CD14-positive monocyte (primary cell): ENCODE measurements around the gene MAFF. TPM values are rescaled to one million over a fixed set of nuclear protein-coding genes. Genes with fewer than 3 reads are reported as not detected.

Source experiments
- DNase-seq, 3 donors: peaks; one replicate each; pipeline ENCODE4 v3.0.0-alpha.2; 2011 to 2022
- H2AFZ ChIP-seq: 2 replicates; pipeline ENCODE4 v1.6.0; 2012; ENCODE audit warnings: mild to moderate bottlenecking, low read depth, low read length, inconsistent platforms; ENCODE audit not compliant: insufficient read depth, poor library complexity, severe bottlenecking
- H3K27ac ChIP-seq, 2 donors: 1 replicate in 1 of 2; 2 replicates in 1 of 2; pipeline ENCODE4 v1.5.1; 2012 to 2013; ENCODE audit warnings: low read length in 2 of 2, control low read depth in 1 of 2, inconsistent platforms in 1 of 2, low read depth in 1 of 2, mild to moderate bottlenecking in 1 of 2
- H3K27me3 ChIP-seq, 2 donors: one replicate each; pipeline versions ENCODE4 v1.6.0 to v1.6.1; 2011 to 2013; ENCODE audit warnings: low read length in 2 of 2; ENCODE audit not compliant: control insufficient read depth in 2 of 2, insufficient read depth in 2 of 2
- H3K36me3 ChIP-seq, 2 donors: replicated peaks in 1 of 2; 1 replicate in 1 of 2; 2 replicates in 1 of 2; pipeline versions ENCODE4 v1.5.1 to v1.6.1; 2012 to 2013; ENCODE audit warnings: low read length in 2 of 2, control low read depth in 1 of 2, inconsistent platforms in 1 of 2, mild to moderate bottlenecking in 1 of 2; ENCODE audit not compliant: insufficient read depth in 2 of 2, control insufficient read depth in 1 of 2
- H3K4me1 ChIP-seq, 2 donors: 1 replicate in 1 of 2; 2 replicates in 1 of 2; pipeline versions ENCODE4 v1.5.1 to v1.6.1; 2012 to 2013; ENCODE audit warnings: low read length in 2 of 2, control low read depth in 1 of 2, inconsistent platforms in 1 of 2, mild to moderate bottlenecking in 1 of 2, moderate library complexity in 1 of 2; ENCODE audit not compliant: insufficient read depth in 2 of 2, control insufficient read depth in 1 of 2
- H3K4me2 ChIP-seq: replicated peaks from 2 replicates; pipeline ENCODE3; 2012; ENCODE audit warnings: low read length, moderate library complexity, mild to moderate bottlenecking; ENCODE audit not compliant: poor library complexity, severe bottlenecking; ENCODE audit errors: extremely low read depth
- H3K4me3 ChIP-seq, 3 experiments: fragments of 200-600 bp in 1 of 3; sonication (generic) in 1 of 3; replicated peaks in 1 of 3; 1 replicate in 2 of 3; 2 replicates in 1 of 3; pipeline ENCODE4 v1.5.1; 2011 to 2013; ENCODE audit warnings: low read length in 3 of 3, mild to moderate bottlenecking in 3 of 3, control low read depth in 2 of 3, low read depth in 2 of 3, inconsistent platforms in 1 of 3, moderate library complexity in 1 of 3
- H3K79me2 ChIP-seq: 2 replicates; pipeline ENCODE4 v1.6.0; 2012; ENCODE audit warnings: mild to moderate bottlenecking, control low read depth, inconsistent platforms, low read length, moderate library complexity; ENCODE audit not compliant: insufficient read depth
- H3K9ac ChIP-seq: 2 replicates; pipeline ENCODE4 v1.6.0; 2017; ENCODE audit warnings: low read length, mild to moderate bottlenecking; ENCODE audit not compliant: insufficient read depth, poor library complexity, severe bottlenecking
- H3K9me3 ChIP-seq, 2 donors: replicated peaks in 1 of 2; 1 replicate in 1 of 2; 2 replicates in 1 of 2; pipeline versions ENCODE4 v1.5.1 to v1.6.1; 2012 to 2013; ENCODE audit warnings: low read length in 2 of 2, control low read depth in 1 of 2; ENCODE audit not compliant: control insufficient read depth in 1 of 2, insufficient read depth in 1 of 2
- H4K20me1 ChIP-seq: 2 replicates; pipeline ENCODE4 v1.6.0; 2012; ENCODE audit warnings: mild to moderate bottlenecking, low read length, control low read depth, moderate library complexity; ENCODE audit not compliant: insufficient read depth
- H3K27ac Mint-ChIP-seq, 7 donors: one replicate each; pipeline ENCODE4 v1.8.0; 2020; ENCODE audit warnings: mild to moderate bottlenecking in 7 of 7, mixed read lengths in 7 of 7, moderate library complexity in 6 of 7, inconsistent platforms in 2 of 7
- H3K27me3 Mint-ChIP-seq, 3 donors: one replicate each; pipeline ENCODE4 v1.8.0; 2021 to 2022; ENCODE audit warnings: low read depth in 3 of 3, mild to moderate bottlenecking in 3 of 3, mixed read lengths in 3 of 3, moderate library complexity in 3 of 3, inconsistent platforms in 1 of 3
- H3K36me3 Mint-ChIP-seq, 2 donors: one replicate each; pipeline ENCODE4 v1.8.0; 2020; ENCODE audit warnings: mixed read lengths in 2 of 2, inconsistent platforms in 1 of 2, mild to moderate bottlenecking in 1 of 2
- H3K4me1 Mint-ChIP-seq: one replicate; pipeline ENCODE4 v1.8.0; 2020; ENCODE audit warnings: mild to moderate bottlenecking, mixed read lengths
- H3K4me3 Mint-ChIP-seq, 2 donors: one replicate each; pipeline ENCODE4 v1.8.0; 2020; ENCODE audit warnings: mild to moderate bottlenecking in 2 of 2, mixed read lengths in 2 of 2, moderate library complexity in 1 of 2
- H3K9me3 Mint-ChIP-seq, 7 donors: one replicate each; pipeline ENCODE4 v1.8.0; 2020 to 2022; ENCODE audit warnings: mixed read lengths in 7 of 7, mild to moderate bottlenecking in 6 of 7, moderate library complexity in 6 of 7, inconsistent platforms in 2 of 7
- WGBS: methylation state at CpG from one replicate; pipeline ENCODE4 v1.1.5; 2013; ENCODE audit warnings: missing lambda C conversion rate; ENCODE audit not compliant: insufficient coverage; 5-methylcytosine and 5-hydroxymethylcytosine counted together
- intact Hi-C, 2 donors: fragments of 100-400 bp; cut with micrococcal nuclease; formaldehyde crosslinking; loops; one replicate each; pipeline versions ENCODE4 v1.15.0 to v1.15.1; 2023
- polyA plus RNA-seq, 3 donors: library from polyadenylated mRNA; depleted of rRNA in 1 of 3; unstranded in 2 of 3; stranded (reverse) in 1 of 3; fragments of 300-500 nt in 2 of 3; fragments of >200 nt in 1 of 3; fragmentation: Illumina TruSeq in 2 of 3; gene quantifications; 1 replicate in 2 of 3; 2 replicates in 1 of 3; pipeline ENCODE4 v1.2.3, GENCODE V29; 2012 to 2021
- TF ChIP-seq, protein P1 (sequence below): fragments of 200-600 bp; IDR thresholded peaks from one replicate; pipeline ENCODE4 v1.8.0; 2022; ENCODE audit warnings: antibody characterized with exemption, mild to moderate bottlenecking

MAFF gene
- polyA plus RNA-seq, 3 donors: 1.5 to 67.3 (median 2.0) TPM

DNA sequence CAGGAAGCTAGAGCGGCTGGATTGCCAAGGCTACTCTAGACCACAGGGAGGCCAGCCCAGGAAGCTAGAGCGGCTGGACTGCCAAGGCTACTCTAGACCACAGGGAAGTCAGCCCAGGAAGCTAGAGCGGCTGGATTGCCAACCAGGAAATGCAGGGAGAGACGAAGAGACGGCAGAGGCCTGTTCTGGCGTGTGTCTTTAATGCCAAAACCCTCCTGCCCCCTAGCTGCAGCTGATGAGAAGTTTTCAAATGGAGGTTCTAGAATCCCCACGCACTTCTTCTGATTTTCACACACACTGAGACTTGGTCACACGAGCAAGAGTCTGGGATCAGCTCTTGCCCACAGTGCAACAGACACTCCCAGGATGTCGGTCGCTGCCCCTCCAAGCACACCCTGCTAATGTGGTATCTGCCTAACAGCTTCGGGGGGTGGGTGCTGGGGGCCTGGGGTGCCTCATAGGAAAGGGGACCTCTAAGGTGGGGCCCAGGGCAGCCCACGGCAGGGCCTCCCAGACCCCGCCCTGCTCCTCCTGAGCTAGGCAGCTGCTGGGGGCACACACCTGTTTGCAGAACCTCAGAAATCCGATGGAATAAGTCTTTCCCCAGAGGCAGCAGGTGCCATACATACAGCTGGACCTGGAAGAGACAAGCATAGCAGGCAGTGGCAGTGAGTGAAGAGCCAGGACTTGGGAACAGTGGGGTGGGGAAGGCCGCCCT is 28.5 kb downstream of the MAFF start:
- peak overlapping the region in 6 of 7 donors; percentile 8 to 73 (median 32) for H3K27ac Mint-ChIP-seq
- H3K4me2 ChIP-seq: peak overlapping the region; percentile 27

DNA sequence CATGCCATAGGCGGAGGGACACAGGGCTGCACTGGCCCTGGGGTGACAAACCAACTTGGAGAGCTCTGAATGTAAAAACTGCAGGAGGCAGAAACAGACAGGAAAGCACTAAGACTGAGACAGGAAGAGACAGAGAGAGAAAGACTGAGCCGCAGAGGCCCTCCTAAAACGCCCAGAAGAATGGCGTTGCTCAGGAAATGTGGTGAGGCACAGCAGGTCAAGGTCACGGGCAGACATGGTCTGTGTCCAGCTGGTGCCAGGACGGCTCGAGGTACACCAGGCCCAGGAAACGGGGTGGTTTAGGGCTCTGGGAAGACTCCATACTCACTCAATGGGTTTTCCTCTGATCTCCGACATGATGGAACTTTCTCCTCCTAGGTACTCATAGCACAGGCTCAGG is 29.1 kb downstream of the MAFF start:
- Histone ChIP-seq H4K20me1 (no peaks in the 10 kb centered on the region), H3K79me2 (no peaks in the 10 kb centered on the region), H3K9me3 (no peaks in the 10 kb centered on the region), H3K4me3 (no peak overlapping the region), H3K36me3 (peaks cover 27 to 62% of the 10 kb centered on the region in 2 donors), H2AFZ (no peak overlapping the region), H3K9ac (no peak overlapping the region), H3K27me3 (no peaks in the 10 kb centered on the region), H3K4me1 (peaks cover 11 to 29% of the 10 kb centered on the region in 2 donors), H3K4me2 (no peak overlapping the region), H3K27ac (peak overlapping the region in 1 of 2 donors; percentile 43)
- peaks cover 0 to 2% (median 0%) of the 10 kb centered on the region in 3 donors for H3K27me3 Mint-ChIP-seq
- intact Hi-C loops: loop anchor here in 1 of 2 donors (5.0 kb wide), 1 partner anchor 174 kb away; the partner anchor contains the start of gene PICK1
- TF ChIP-seq, protein P1, sequence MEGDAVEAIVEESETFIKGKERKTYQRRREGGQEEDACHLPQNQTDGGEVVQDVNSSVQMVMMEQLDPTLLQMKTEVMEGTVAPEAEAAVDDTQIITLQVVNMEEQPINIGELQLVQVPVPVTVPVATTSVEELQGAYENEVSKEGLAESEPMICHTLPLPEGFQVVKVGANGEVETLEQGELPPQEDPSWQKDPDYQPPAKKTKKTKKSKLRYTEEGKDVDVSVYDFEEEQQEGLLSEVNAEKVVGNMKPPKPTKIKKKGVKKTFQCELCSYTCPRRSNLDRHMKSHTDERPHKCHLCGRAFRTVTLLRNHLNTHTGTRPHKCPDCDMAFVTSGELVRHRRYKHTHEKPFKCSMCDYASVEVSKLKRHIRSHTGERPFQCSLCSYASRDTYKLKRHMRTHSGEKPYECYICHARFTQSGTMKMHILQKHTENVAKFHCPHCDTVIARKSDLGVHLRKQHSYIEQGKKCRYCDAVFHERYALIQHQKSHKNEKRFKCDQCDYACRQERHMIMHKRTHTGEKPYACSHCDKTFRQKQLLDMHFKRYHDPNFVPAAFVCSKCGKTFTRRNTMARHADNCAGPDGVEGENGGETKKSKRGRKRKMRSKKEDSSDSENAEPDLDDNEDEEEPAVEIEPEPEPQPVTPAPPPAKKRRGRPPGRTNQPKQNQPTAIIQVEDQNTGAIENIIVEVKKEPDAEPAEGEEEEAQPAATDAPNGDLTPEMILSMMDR: no peak
- no peak for DNase-seq
- peaks cover 21% of the 10 kb centered on the region for H3K4me1 Mint-ChIP-seq
- H3K4me3 Mint-ChIP-seq: no peak overlapping the region
- WGBS: 80% methylated on average over 9 of the region's 9 CpGs
- peaks cover 58 to 87% of the 10 kb centered on the region in 2 donors for H3K36me3 Mint-ChIP-seq
- no peaks in the 10 kb centered on the region for H3K9me3 Mint-ChIP-seq
- H3K27ac Mint-ChIP-seq: peak overlapping the region in 4 of 7 donors; percentile 9 to 73 (median 42)

More for the DNA sequence above, 28.5 kb downstream of the MAFF start:
- 37% methylated on average over 9 of the region's 15 CpGs for WGBS
- intact Hi-C loops: loop anchor here in 1 of 2 donors (5.0 kb wide), 1 partner anchor 173 kb away; the partner anchor contains the start of gene PICK1
- Histone ChIP-seq H3K4me3 (no peak overlapping the region), H3K79me2 (no peaks in the 10 kb centered on the region), H3K36me3 (peaks cover 24 to 61% of the 10 kb centered on the region in 2 donors), H3K27me3 (no peaks in the 10 kb centered on the region), H3K9me3 (no peaks in the 10 kb centered on the region), H3K9ac (no peak overlapping the region), H2AFZ (peak overlapping the region; percentile 10), H4K20me1 (no peaks in the 10 kb centered on the region), H3K27ac (peak overlapping the region in 1 of 2 donors; percentile 43), H3K4me1 (peaks cover 11 to 29% of the 10 kb centered on the region in 2 donors)
- H3K4me1 Mint-ChIP-seq: peaks cover 21% of the 10 kb centered on the region
- peaks cover 55 to 87% of the 10 kb centered on the region in 2 donors for H3K36me3 Mint-ChIP-seq
- no peak overlapping the region for H3K4me3 Mint-ChIP-seq
- H3K27me3 Mint-ChIP-seq: peaks cover 0 to 2% (median 0%) of the 10 kb centered on the region in 3 donors
- DNase-seq: peak; percentile 67 to 74 (median 69)
- TF ChIP-seq, protein P1: peak; percentile 64
- H3K9me3 Mint-ChIP-seq: no peaks in the 10 kb centered on the region
